PC-3 (cell line): Measurements from ENCODE around the gene KIF5C. TPM values are rescaled to one million over a fixed set of nuclear protein-coding genes. Genes with fewer than 3 reads are reported as not detected.

Experiments used
- ATAC-seq: fragments of 200-7000 bp; cut with Tn5 transposase; 2 replicates; pipeline ENCODE4 v1.9.1; 2020; ENCODE audit warnings: mild to moderate bottlenecking, moderate library complexity
- BruUV-seq: library from RNA; stranded (reverse); fragments of 400-500 nt; replicated peaks from 2 replicates; lab custom pipeline; 2021; lab: Mats Ljungman, UMichigan
- CTCF ChIA-PET: fragments of 300-600 bp; sonication (Branson Sonifier 250); formaldehyde crosslinking; loops from one replicate; lab custom pipeline; 2022; ENCODE audit warnings: antibody characterized with exemption; lab: Charles Lee
- POLR2A ChIA-PET: fragments of 300-600 bp; sonication (Branson Sonifier 250); formaldehyde crosslinking; loops from one replicate; lab custom pipeline; 2022; ENCODE audit warnings: antibody characterized with exemption; ENCODE audit not compliant: unreplicated experiment; lab: Charles Lee
- DNase-seq: peaks from one replicate; pipeline ENCODE4 v3.0.0-alpha.2; 2015
- H2AFZ ChIP-seq: fragments of 300-600 bp; sonication (generic); 2 replicates; pipeline ENCODE4 v1.6.0; 2016; ENCODE audit warnings: antibody characterized with exemption, low read length
- H3F3A ChIP-seq: fragments of 300-600 bp; sonication (generic); one replicate; pipeline ENCODE4 v1.6.0; 2017; ENCODE audit warnings: antibody characterized with exemption, low read length, control low read depth, mild to moderate bottlenecking; ENCODE audit not compliant: unreplicated experiment
- H3K27ac ChIP-seq: fragments of 300-600 bp; sonication (generic); 2 replicates; pipeline ENCODE4 v1.5.1; 2016; ENCODE audit warnings: mild to moderate bottlenecking, low read length
- H3K27me3 ChIP-seq: fragments of 300-600 bp; sonication (generic); 2 replicates; pipeline ENCODE4 v1.6.1; 2016; ENCODE audit warnings: low read length, mixed read lengths
- H3K36me3 ChIP-seq: fragments of 300-600 bp; sonication (generic); 2 replicates; pipeline ENCODE4 v1.6.1; 2016; ENCODE audit warnings: low read depth, mixed run types, low read length, mixed read lengths
- H3K4me1 ChIP-seq: fragments of 300-600 bp; sonication (generic); 2 replicates; pipeline ENCODE4 v1.5.1; 2016; ENCODE audit warnings: low read length; ENCODE audit not compliant: insufficient read depth
- H3K4me2 ChIP-seq: fragments of 300-600 bp; sonication (generic); 2 replicates; pipeline ENCODE4 v1.6.0; 2016; ENCODE audit warnings: low read length
- H3K4me3 ChIP-seq: fragments of 300-600 bp; sonication (generic); 2 replicates; pipeline ENCODE4 v1.5.1; 2016; ENCODE audit warnings: mild to moderate bottlenecking, low read length, mixed read lengths
- H3K79me2 ChIP-seq: fragments of 300-600 bp; sonication (generic); 2 replicates; pipeline ENCODE4 v1.6.1; 2017; ENCODE audit warnings: low read length, mixed read lengths
- H3K9ac ChIP-seq: fragments of 300-600 bp; sonication (generic); 2 replicates; pipeline ENCODE4 v1.6.0; 2016; ENCODE audit warnings: mild to moderate bottlenecking, low read length
- H3K9me2 ChIP-seq: fragments of 300-600 bp; sonication (generic); replicated peaks from 2 replicates; pipeline ENCODE4 v1.6.1; 2016; ENCODE audit warnings: mixed run types, low read length, mixed read lengths
- H3K9me3 ChIP-seq: fragments of 300-600 bp; sonication (generic); 2 replicates; pipeline ENCODE4 v1.6.1; 2016; ENCODE audit warnings: low read length, mixed read lengths
- H4K20me1 ChIP-seq: fragments of 300-600 bp; sonication (generic); 2 replicates; pipeline ENCODE4 v1.6.1; 2016; ENCODE audit warnings: low read length, mixed read lengths
- EZH2 ChIP-seq: fragments of 300-600 bp; sonication (generic); IDR thresholded peaks from one replicate; pipeline ENCODE4 v1.6.1; 2017; ENCODE audit warnings: antibody characterized with exemption, mild to moderate bottlenecking, low read length; ENCODE audit not compliant: unreplicated experiment
- EZH2phosphoT487 ChIP-seq: fragments of 300-600 bp; sonication (generic); IDR thresholded peaks from 2 replicates; pipeline ENCODE4 v1.6.1; 2018; ENCODE audit warnings: mild to moderate bottlenecking, antibody characterized with exemption, low read length, borderline replicate concordance
- intact Hi-C: fragments of 100-400 bp; cut with micrococcal nuclease; formaldehyde crosslinking; loops from 2 replicates; pipeline ENCODE4 v1.9.0; 2023
- total RNA-seq: library from RNA; depleted of rRNA; stranded (reverse); fragments of >200 nt; gene quantifications from 2 replicates; pipeline ENCODE4 v1.2.3, GENCODE V29; 2014
- TF ChIP-seq, protein P1 (sequence below): fragments of 300-600 bp; sonication (generic); conservative IDR thresholded peaks from 2 replicates; pipeline ENCODE4 v1.5.1; 2017; ENCODE audit warnings: antibody characterized with exemption, low read depth, mild to moderate bottlenecking, low read length

The KIF5C gene
- total RNA-seq, 1 experiment from 2014 or later = 4.0 TPM

DNA sequence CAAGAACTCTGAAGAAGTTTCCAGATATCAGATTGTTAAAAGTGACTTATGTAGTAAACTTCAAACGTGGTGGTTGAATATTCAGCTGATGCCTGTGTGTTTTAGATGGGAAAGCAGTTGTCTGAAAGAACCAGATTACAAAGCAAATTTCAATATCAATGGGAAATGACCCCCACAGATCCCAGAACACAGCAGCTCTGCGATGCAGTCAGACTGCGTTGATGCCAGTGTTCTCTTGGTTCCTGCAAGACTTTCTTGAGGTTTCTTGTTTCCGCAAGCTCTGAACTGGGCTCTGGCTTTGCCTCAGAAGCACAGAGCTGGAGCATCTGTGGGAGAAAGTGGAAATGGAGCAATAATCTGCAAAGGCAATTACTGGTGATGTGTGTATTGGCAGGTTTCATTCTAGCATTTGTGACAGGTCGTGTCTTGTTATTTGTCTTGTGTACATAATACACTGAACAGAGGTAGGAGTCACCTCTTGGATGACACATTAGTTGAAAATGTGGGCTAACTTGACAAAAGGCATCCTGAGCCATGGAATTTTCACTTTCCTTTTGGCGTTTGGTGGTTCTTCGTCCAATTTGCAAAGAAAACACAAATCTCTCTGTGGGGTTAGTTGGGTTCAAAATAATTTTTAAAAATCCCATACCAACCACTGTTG is 152.7 kb downstream of the KIF5C start:
- POLR2A ChIA-PET = no interaction called here
- CTCF ChIA-PET = no interaction called here
- H3K27me3 ChIP-seq = no peaks in the 10 kb centered on the region
- no peaks in the 10 kb centered on the region for H3F3A ChIP-seq
- no peaks in the 10 kb centered on the region for H3K9me2 ChIP-seq
- H3K79me2 ChIP-seq = no peaks in the 10 kb centered on the region
- H3K9ac ChIP-seq = no peak overlapping the region
- ATAC-seq (peak; percentile 94), DNase-seq (peak; percentile 89)
- no peaks in the 10 kb centered on the region for H3K36me3 ChIP-seq
- intact Hi-C loops = no loop called here
- H3K4me1 ChIP-seq = peaks cover 14% of the 10 kb centered on the region
- peak overlapping the region; percentile 72 for H2AFZ ChIP-seq
- peak overlapping the region; percentile 87 for H3K4me2 ChIP-seq
- TF ChIP-seq EZH2phosphoT487 (no peak), EZH2 (no peak)
- TF ChIP-seq, protein P1, sequence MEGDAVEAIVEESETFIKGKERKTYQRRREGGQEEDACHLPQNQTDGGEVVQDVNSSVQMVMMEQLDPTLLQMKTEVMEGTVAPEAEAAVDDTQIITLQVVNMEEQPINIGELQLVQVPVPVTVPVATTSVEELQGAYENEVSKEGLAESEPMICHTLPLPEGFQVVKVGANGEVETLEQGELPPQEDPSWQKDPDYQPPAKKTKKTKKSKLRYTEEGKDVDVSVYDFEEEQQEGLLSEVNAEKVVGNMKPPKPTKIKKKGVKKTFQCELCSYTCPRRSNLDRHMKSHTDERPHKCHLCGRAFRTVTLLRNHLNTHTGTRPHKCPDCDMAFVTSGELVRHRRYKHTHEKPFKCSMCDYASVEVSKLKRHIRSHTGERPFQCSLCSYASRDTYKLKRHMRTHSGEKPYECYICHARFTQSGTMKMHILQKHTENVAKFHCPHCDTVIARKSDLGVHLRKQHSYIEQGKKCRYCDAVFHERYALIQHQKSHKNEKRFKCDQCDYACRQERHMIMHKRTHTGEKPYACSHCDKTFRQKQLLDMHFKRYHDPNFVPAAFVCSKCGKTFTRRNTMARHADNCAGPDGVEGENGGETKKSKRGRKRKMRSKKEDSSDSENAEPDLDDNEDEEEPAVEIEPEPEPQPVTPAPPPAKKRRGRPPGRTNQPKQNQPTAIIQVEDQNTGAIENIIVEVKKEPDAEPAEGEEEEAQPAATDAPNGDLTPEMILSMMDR = no peak
- H3K27ac ChIP-seq = no peak overlapping the region
- H4K20me1 ChIP-seq = no peaks in the 10 kb centered on the region
- H3K4me3 ChIP-seq = peak overlapping the region; percentile 51
- no TSS peak for BruUV-seq
- no peaks in the 10 kb centered on the region for H3K9me3 ChIP-seq

DNA sequence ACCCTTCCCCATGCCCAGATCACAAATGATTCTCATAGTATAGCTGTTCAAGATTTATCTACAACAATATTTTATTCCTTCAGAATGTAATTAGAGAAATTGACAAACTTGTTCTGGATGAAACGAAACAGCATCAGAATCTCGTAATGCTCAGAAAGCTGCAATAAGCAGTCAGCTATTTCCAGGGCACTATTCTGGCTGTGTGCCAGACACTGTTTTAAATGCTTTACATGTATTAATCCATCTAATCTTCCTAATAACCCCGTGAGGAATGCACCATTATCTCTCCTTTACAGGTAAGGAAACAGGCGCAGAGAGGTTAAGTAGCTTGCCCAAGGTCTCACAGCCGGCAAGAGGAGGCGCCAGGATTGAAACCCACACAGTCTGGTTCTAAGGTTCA is 153.3 kb downstream of the KIF5C start:
- H3K4me3 ChIP-seq = peak overlapping the region; percentile 51
- H3K27ac ChIP-seq = no peak overlapping the region
- TF ChIP-seq, protein P1 = no peak
- TF ChIP-seq EZH2 (no peak), EZH2phosphoT487 (no peak)
- no peak for ATAC-seq
- no TSS peak for BruUV-seq
- H3K4me2 ChIP-seq = peak overlapping the region; percentile 87
- peak overlapping the region; percentile 72 for H2AFZ ChIP-seq
- H3K9me2 ChIP-seq = no peaks in the 10 kb centered on the region
- ChIA-PET POLR2A (no interaction called here), CTCF (no interaction called here)
- no peaks in the 10 kb centered on the region for H3K79me2 ChIP-seq
- peaks cover 14% of the 10 kb centered on the region for H3K4me1 ChIP-seq
- DNase-seq = peak; percentile 11
- intact Hi-C loops = no loop called here
- no peaks in the 10 kb centered on the region for H3F3A ChIP-seq
- no peaks in the 10 kb centered on the region for H3K27me3 ChIP-seq
- H4K20me1 ChIP-seq = no peaks in the 10 kb centered on the region
- H3K9ac ChIP-seq = no peak overlapping the region
- H3K36me3 ChIP-seq = no peaks in the 10 kb centered on the region
- no peaks in the 10 kb centered on the region for H3K9me3 ChIP-seq

DNA sequence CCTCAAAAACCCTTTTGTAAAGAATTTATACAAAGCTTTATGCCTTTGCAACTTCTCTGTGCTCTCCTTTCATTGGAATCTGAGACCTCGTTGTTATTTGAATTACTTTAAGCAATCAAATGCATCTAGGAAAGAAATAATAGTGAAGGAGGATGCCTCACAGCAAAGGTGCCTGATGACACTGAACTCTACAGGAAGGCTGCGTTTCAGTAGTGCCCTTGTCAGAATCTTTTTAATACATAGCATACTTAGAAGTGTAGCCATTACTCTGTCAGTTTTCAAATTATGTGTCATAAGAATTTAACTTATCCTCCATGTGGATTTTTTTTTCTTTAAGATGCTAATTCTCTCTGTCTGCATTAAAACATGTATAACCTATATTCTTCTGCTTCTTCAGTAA is 153.9 kb downstream of the KIF5C start:
- Histone ChIP-seq H3K4me3 (no peak overlapping the region), H3K9ac (no peak overlapping the region), H3K27me3 (no peaks in the 10 kb centered on the region), H3K79me2 (no peaks in the 10 kb centered on the region), H2AFZ (no peak overlapping the region), H3F3A (no peaks in the 10 kb centered on the region), H3K36me3 (no peaks in the 10 kb centered on the region), H3K4me2 (no peak overlapping the region), H4K20me1 (no peaks in the 10 kb centered on the region), H3K9me2 (no peaks in the 10 kb centered on the region), H3K9me3 (no peaks in the 10 kb centered on the region), H3K27ac (no peak overlapping the region), H3K4me1 (peaks cover 14% of the 10 kb centered on the region)
- CTCF ChIA-PET = no interaction called here
- POLR2A ChIA-PET = no interaction called here
- BruUV-seq = no TSS peak
- intact Hi-C loops = no loop called here
- no peak for TF ChIP-seq EZH2
- TF ChIP-seq, protein P1 = no peak
- no peak for TF ChIP-seq EZH2phosphoT487
- DNase-seq = no peak
- no peak for ATAC-seq
